PC-9 (cell line): ENCODE data around the gene PIAS4. TPM values are rescaled to one million over a fixed set of nuclear protein-coding genes. Genes with fewer than 3 reads are reported as not detected.

Source experiments
- BruUV-seq: library from RNA; stranded (reverse); fragments of 400-500 nt; replicated peaks from 2 replicates; lab custom pipeline; 2021; lab: Mats Ljungman, UMichigan
- CTCF ChIA-PET: fragments of 300-600 bp; sonication (Branson Sonifier 250); formaldehyde crosslinking; loops from one replicate; lab custom pipeline; 2022; ENCODE audit warnings: antibody characterized with exemption; lab: Charles Lee
- POLR2A ChIA-PET: fragments of 300-600 bp; sonication (Branson Sonifier 250); formaldehyde crosslinking; loops from one replicate; lab custom pipeline; 2022; ENCODE audit warnings: antibody characterized with exemption; ENCODE audit not compliant: unreplicated experiment; lab: Charles Lee
- DNase-seq, 2 experiments: peaks; one replicate each; pipeline versions ENCODE4 v3.0.0 to v3.0.0-alpha.2; 2015 to 2022; ENCODE audit warnings: mixed read lengths in 1 of 2
- H2AFZ ChIP-seq: fragments of 200-600 bp; sonication (generic); 2 replicates; pipeline ENCODE4 v1.8.1; 2017; ENCODE audit warnings: antibody characterized with exemption
- H3F3A ChIP-seq: fragments of 200-600 bp; sonication (generic); 2 replicates; pipeline ENCODE4 v1.8.1; 2017; ENCODE audit warnings: antibody characterized with exemption, mild to moderate bottlenecking, low read depth; ENCODE audit not compliant: insufficient read depth
- H3K27ac ChIP-seq: fragments of 200-600 bp; sonication (generic); 2 replicates; pipeline ENCODE4 v1.6.1; 2016; ENCODE audit warnings: mixed run types
- H3K27me3 ChIP-seq: fragments of 200-600 bp; sonication (generic); 2 replicates; pipeline ENCODE4 v1.6.1; 2016; ENCODE audit warnings: low read depth, mixed run types; ENCODE audit not compliant: insufficient read depth
- H3K36me3 ChIP-seq: fragments of 200-600 bp; sonication (generic); 2 replicates; pipeline ENCODE4 v1.6.1; 2016; ENCODE audit warnings: low read depth, mixed run types
- H3K4me1 ChIP-seq: fragments of 200-600 bp; sonication (generic); replicated peaks from 2 replicates; pipeline ENCODE4 v1.6.1; 2016; ENCODE audit warnings: mixed run types; ENCODE audit not compliant: insufficient read depth
- H3K4me2 ChIP-seq: fragments of 200-600 bp; sonication (generic); 2 replicates; pipeline ENCODE4 v1.6.1; 2017; ENCODE audit warnings: mixed run types
- H3K4me3 ChIP-seq: fragments of 200-600 bp; sonication (generic); 2 replicates; pipeline ENCODE4 v1.6.1; 2016; ENCODE audit warnings: mixed run types
- H3K79me2 ChIP-seq: fragments of 200-600 bp; sonication (generic); 2 replicates; pipeline ENCODE4 v1.6.1; 2017; ENCODE audit warnings: low read depth, mixed run types
- H3K9me2 ChIP-seq: fragments of 200-600 bp; sonication (generic); 2 replicates; pipeline ENCODE4 v1.8.1; 2017; ENCODE audit warnings: mild to moderate bottlenecking; ENCODE audit not compliant: insufficient read depth
- H3K9me3 ChIP-seq: fragments of 200-600 bp; sonication (generic); 2 replicates; pipeline ENCODE4 v1.8.1; 2016; ENCODE audit warnings: low read depth; ENCODE audit not compliant: insufficient read depth
- H4K20me1 ChIP-seq: fragments of 200-600 bp; sonication (generic); 2 replicates; pipeline ENCODE4 v1.8.1; 2017; ENCODE audit not compliant: insufficient read depth
- EZH2 ChIP-seq: fragments of 200-600 bp; sonication (generic); IDR thresholded peaks from 2 replicates; pipeline ENCODE4 v1.8.0; 2017; ENCODE audit warnings: antibody characterized with exemption, low read depth
- intact Hi-C: fragments of 100-400 bp; cut with micrococcal nuclease; formaldehyde crosslinking; loops from one replicate; pipeline ENCODE4 v1.10.0; 2022; ENCODE audit not compliant: unreplicated experiment
- total RNA-seq: library from RNA; stranded (reverse); gene quantifications from 2 replicates; pipeline ENCODE4 v1.2.3, GENCODE V29; 2021
- TF ChIP-seq, protein P1 (sequence below): fragments of 200-600 bp; sonication (generic); conservative IDR thresholded peaks from 2 replicates; pipeline ENCODE4 v1.6.1; 2017; ENCODE audit warnings: mixed run types, antibody characterized with exemption, mild to moderate bottlenecking, moderate library complexity

The PIAS4 gene
- total RNA-seq, 1 experiment from 2014 or later, result 26.5 TPM

DNA sequence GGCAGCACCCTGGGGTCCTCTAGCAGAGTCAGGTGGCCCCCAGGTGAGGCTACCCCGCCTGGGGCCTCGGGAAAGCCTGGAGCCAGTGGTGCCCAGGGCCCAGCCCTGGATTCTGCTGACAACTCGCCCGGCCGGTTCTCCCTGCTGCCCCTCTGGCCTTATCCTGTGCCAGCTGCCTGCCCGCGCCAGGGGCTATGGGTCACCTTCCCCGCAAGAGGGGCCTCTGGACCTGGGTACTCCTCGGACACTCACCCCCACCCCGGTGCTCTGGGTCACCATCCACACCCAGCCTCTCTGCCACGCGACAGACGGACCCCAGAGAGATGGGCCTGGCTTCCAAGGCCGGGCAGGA, 35.2 kb downstream of the PIAS4 start:
- Histone ChIP-seq H3K36me3 (no peaks in the 10 kb centered on the region), H3K9me3 (no peaks in the 10 kb centered on the region), H3K4me3 (no peak overlapping the region), H3K4me2 (peak overlapping the region; percentile 13), H3F3A (peaks cover 37% of the 10 kb centered on the region; the same call in 1 of the 2 replicates), H3K27ac (0 out of 2 replicates have a peak overlapping the region, but pooled peaks have one; percentile 41), H4K20me1 (peaks cover 34% of the 10 kb centered on the region), H3K9me2 (no peaks in the 10 kb centered on the region), H2AFZ (no peak overlapping the region), H3K4me1 (peaks cover 19% of the 10 kb centered on the region), H3K79me2 (peaks cover 35% of the 10 kb centered on the region), H3K27me3 (no peaks in the 10 kb centered on the region)
- BruUV-seq, result no TSS peak
- DNase-seq, result peak; percentile 51 to 76
- intact Hi-C loops, result no loop called here
- ChIA-PET CTCF (no interaction called here), POLR2A (interaction anchor here (0.5 to 0.6 kb wide), 2 partner anchors 17 to 255 kb away, joined by 3 to 26 read pairs; no protein-coding TSS in a partner anchor)
- TF ChIP-seq, protein P1, sequence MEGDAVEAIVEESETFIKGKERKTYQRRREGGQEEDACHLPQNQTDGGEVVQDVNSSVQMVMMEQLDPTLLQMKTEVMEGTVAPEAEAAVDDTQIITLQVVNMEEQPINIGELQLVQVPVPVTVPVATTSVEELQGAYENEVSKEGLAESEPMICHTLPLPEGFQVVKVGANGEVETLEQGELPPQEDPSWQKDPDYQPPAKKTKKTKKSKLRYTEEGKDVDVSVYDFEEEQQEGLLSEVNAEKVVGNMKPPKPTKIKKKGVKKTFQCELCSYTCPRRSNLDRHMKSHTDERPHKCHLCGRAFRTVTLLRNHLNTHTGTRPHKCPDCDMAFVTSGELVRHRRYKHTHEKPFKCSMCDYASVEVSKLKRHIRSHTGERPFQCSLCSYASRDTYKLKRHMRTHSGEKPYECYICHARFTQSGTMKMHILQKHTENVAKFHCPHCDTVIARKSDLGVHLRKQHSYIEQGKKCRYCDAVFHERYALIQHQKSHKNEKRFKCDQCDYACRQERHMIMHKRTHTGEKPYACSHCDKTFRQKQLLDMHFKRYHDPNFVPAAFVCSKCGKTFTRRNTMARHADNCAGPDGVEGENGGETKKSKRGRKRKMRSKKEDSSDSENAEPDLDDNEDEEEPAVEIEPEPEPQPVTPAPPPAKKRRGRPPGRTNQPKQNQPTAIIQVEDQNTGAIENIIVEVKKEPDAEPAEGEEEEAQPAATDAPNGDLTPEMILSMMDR, result no peak
- no peak for TF ChIP-seq EZH2

DNA sequence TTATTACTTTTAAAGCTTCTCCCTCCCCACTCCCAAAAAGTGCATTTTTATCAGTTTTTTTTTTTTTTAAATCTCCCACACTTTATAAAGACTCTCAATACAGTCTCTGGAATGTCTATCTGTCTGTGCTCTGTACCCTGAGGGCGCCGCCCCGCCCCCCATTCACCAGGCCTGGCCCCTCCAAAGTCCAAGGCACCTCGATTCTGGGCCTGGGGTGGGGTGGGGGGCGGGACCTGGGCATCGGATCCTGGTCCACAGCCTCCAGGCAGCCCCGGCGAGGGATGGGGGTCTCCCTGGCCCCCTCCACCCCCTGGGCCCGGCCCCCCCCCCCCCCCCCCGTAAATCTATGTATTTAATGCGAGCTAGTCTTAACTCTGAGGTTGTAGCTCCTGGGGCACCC, 35.9 kb downstream of the PIAS4 start:
- H3K27me3 ChIP-seq, result no peaks in the 10 kb centered on the region
- H3K4me1 ChIP-seq, result peaks cover 19% of the 10 kb centered on the region
- no peaks in the 10 kb centered on the region for H3K36me3 ChIP-seq
- no TSS peak for BruUV-seq
- H3F3A ChIP-seq, result peaks cover 37% of the 10 kb centered on the region; the same call in 1 of the 2 replicates
- POLR2A ChIA-PET, result interaction anchor here (0.5 kb wide), 1 partner anchor 254 kb away, joined by 26 read pairs; no protein-coding TSS in a partner anchor
- intact Hi-C loops, result no loop called here
- TF ChIP-seq, protein P1, result no peak
- no peak for TF ChIP-seq EZH2
- H3K27ac ChIP-seq, result no peak overlapping the region
- H3K9me2 ChIP-seq, result no peaks in the 10 kb centered on the region
- H4K20me1 ChIP-seq, result peaks cover 39% of the 10 kb centered on the region
- no peak overlapping the region for H2AFZ ChIP-seq
- CTCF ChIA-PET, result no interaction called here
- H3K9me3 ChIP-seq, result no peaks in the 10 kb centered on the region
- H3K4me3 ChIP-seq, result no peak overlapping the region
- DNase-seq, result no peak
- H3K79me2 ChIP-seq, result peaks cover 39% of the 10 kb centered on the region
- H3K4me2 ChIP-seq, result no peak overlapping the region; the same call in 1 of the 2 replicates

DNA sequence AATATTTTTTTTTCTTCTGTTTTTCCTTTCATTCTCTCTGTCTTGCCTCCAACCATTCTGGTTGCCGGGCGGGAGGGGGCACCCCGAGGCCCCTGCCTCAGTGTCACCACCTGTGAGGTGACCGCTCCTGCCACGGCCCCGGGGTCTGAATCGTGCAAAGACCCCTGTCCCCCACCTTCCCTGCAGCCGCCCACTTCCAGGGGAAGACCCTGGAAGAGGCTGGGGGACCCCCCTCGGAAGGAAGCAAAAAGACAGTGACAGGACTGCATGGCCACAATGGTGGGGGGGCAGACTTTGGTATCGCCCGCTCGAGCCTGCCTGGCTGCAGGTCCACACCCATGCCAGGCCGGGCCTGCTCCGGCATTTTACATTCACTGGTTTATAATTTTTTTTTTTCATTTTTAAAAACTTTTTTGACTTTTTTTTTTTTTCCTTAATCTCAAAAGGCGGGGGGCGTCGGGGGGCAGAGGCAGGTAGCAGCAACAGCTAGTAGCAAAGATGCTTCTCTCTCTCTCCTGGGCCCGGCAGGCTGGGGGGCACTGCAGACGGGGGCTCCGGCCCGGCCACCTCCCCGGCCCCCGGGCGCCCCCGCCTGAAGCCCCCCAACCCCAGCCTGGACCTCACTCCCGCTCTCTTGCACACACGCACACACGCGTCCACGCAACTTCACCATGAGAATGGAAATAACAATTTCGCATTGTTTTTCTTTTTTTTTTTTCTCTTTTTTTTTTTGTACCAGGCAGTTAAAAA, 36.6 kb downstream of the PIAS4 start:
- Histone ChIP-seq H3K36me3 (no peaks in the 10 kb centered on the region), H3K79me2 (peaks cover 45% of the 10 kb centered on the region), H3K27me3 (no peaks in the 10 kb centered on the region), H3K27ac (no peak overlapping the region), H3K9me2 (no peaks in the 10 kb centered on the region), H3F3A (peaks cover 35% of the 10 kb centered on the region; the same call in 1 of the 2 replicates), H2AFZ (no peak overlapping the region), H4K20me1 (peaks cover 44% of the 10 kb centered on the region), H3K9me3 (no peaks in the 10 kb centered on the region), H3K4me2 (no peak overlapping the region), H3K4me1 (peaks cover 19% of the 10 kb centered on the region), H3K4me3 (no peak overlapping the region)
- BruUV-seq, result no TSS peak
- CTCF ChIA-PET, result no interaction called here
- no peak for DNase-seq
- intact Hi-C loops, result no loop called here
- TF ChIP-seq, protein P1, result no peak
- no peak for TF ChIP-seq EZH2
- POLR2A ChIA-PET, result no interaction called here
